ENCODE data around the gene GPR21.

GPR21 gene

DNA sequence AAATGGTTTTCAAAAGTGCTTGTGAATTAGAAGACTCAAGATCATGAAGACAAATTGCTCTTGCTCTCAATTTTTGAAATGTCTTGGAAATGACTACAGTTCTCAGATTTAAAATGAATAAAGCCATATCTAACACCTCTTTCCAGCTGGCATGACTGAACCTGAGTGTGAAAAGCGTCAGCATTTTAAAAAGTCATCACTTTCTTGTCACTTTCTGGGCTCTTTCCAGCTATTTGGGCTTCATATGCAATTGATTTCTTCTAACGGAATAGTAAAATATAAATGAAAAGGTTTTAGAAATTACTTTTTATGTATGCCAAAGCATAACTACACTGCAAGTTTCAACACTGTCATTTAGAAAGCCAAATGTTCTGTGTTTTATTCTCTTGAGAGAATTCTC lies 2.3 kb downstream of the GPR21 start:
- peaks cover 5% of the 10 kb centered on the region; the same call in 1 of the 2 replicates for H3F3A ChIP-seq (ENCODE audit: insufficient read depth)
- H3K36me3 ChIP-seq (ENCODE audit: low read length), result peaks cover 11% of the 10 kb centered on the region; the same call in 1 of the 2 replicates
- TF ChIP-seq EZH2phosphoT487 (conservative IDR thresholded peaks at IDR 0.05; ENCODE audit: low read length), result no peak
- TF ChIP-seq, protein P1, sequence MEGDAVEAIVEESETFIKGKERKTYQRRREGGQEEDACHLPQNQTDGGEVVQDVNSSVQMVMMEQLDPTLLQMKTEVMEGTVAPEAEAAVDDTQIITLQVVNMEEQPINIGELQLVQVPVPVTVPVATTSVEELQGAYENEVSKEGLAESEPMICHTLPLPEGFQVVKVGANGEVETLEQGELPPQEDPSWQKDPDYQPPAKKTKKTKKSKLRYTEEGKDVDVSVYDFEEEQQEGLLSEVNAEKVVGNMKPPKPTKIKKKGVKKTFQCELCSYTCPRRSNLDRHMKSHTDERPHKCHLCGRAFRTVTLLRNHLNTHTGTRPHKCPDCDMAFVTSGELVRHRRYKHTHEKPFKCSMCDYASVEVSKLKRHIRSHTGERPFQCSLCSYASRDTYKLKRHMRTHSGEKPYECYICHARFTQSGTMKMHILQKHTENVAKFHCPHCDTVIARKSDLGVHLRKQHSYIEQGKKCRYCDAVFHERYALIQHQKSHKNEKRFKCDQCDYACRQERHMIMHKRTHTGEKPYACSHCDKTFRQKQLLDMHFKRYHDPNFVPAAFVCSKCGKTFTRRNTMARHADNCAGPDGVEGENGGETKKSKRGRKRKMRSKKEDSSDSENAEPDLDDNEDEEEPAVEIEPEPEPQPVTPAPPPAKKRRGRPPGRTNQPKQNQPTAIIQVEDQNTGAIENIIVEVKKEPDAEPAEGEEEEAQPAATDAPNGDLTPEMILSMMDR (IDR thresholded peaks at IDR 0.05; ENCODE audit: insufficient read depth, low read length, poor library complexity, severe bottlenecking), result no peak
- H4K20me1 ChIP-seq (ENCODE audit: low read depth, low read length), result no peaks in the 10 kb centered on the region
- H2AFZ ChIP-seq (ENCODE audit: low read depth, low read length, severe bottlenecking), result no peak overlapping the region
- H3K79me2 ChIP-seq (ENCODE audit: insufficient read depth, low read length), result no peaks in the 10 kb centered on the region
- no peaks in the 10 kb centered on the region for H3K27me3 ChIP-seq (ENCODE audit: low read length)
- H3K27ac ChIP-seq (ENCODE audit: low read depth, low read length), result no peak overlapping the region
- H3K4me2 ChIP-seq (ENCODE audit: low read depth, low read length, poor library complexity, severe bottlenecking), result no peak overlapping the region
- no peaks in the 10 kb centered on the region for H3K9me3 ChIP-seq (ENCODE audit: insufficient read depth, low read length)
- no peak overlapping the region for H3K9ac ChIP-seq (ENCODE audit: low read length)
- H3K9me2 ChIP-seq (replicated peaks; ENCODE audit: insufficient read depth, low read length), result no peaks in the 10 kb centered on the region
- H3K4me3 ChIP-seq (ENCODE audit: insufficient read depth, low read length, poor library complexity, severe bottlenecking), result no peak overlapping the region

DNA sequence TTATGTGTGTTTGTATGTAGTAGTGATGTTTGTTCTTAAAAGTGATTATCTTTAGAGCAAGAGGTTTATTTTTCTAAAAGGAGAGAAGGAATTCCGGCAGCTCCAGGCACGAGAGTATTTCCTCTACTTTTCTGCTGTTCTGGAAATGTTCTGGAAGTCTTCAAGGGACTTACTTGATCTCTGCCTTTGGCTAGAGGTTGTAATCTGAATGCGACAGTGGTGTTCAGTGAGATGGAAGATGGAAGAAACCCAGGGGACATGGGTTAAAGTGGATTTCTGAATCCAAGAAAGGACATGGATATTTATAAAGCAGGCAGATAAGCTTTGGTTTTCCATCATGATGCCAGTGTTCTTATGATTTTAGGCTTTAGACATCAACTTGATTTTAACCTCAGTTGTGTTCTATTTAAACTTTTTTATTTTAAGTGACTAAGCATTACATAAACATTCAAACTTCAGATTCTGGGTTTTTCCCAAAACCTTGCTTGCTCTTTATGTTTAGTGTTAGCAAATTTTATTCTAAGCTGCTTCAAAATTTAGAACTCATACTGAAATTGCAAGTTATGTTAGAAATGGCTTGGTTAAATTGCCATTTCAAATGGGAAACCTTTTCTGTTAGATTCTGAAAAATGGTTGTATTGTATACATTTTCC lies 3.6 kb downstream of the GPR21 start:
- no peak overlapping the region for H3K27ac ChIP-seq (ENCODE audit: low read depth, low read length)
- no peaks in the 10 kb centered on the region for H3K79me2 ChIP-seq (ENCODE audit: insufficient read depth, low read length)
- no peaks in the 10 kb centered on the region for H3K9me3 ChIP-seq (ENCODE audit: insufficient read depth, low read length)
- no peak overlapping the region for H3K4me2 ChIP-seq (ENCODE audit: low read depth, low read length, poor library complexity, severe bottlenecking)
- H3K9ac ChIP-seq (ENCODE audit: low read length), result no peak overlapping the region
- H3K9me2 ChIP-seq (replicated peaks; ENCODE audit: insufficient read depth, low read length), result no peaks in the 10 kb centered on the region
- no peak overlapping the region for H2AFZ ChIP-seq (ENCODE audit: low read depth, low read length, severe bottlenecking)
- peaks cover 11% of the 10 kb centered on the region; the same call in 1 of the 2 replicates for H3K36me3 ChIP-seq (ENCODE audit: low read length)
- TF ChIP-seq, protein P1 (IDR thresholded peaks at IDR 0.05; ENCODE audit: insufficient read depth, low read length, poor library complexity, severe bottlenecking), result no peak
- TF ChIP-seq EZH2phosphoT487 (conservative IDR thresholded peaks at IDR 0.05; ENCODE audit: low read length), result no peak
- no peaks in the 10 kb centered on the region for H3K27me3 ChIP-seq (ENCODE audit: low read length)
- H3F3A ChIP-seq (ENCODE audit: insufficient read depth), result 0 out of 2 replicates have a peak, but pooled peaks cover 5% of the 10 kb centered on the region
- no peak overlapping the region for H3K4me3 ChIP-seq (ENCODE audit: insufficient read depth, low read length, poor library complexity, severe bottlenecking)
- no peaks in the 10 kb centered on the region for H4K20me1 ChIP-seq (ENCODE audit: low read depth, low read length)

DNA sequence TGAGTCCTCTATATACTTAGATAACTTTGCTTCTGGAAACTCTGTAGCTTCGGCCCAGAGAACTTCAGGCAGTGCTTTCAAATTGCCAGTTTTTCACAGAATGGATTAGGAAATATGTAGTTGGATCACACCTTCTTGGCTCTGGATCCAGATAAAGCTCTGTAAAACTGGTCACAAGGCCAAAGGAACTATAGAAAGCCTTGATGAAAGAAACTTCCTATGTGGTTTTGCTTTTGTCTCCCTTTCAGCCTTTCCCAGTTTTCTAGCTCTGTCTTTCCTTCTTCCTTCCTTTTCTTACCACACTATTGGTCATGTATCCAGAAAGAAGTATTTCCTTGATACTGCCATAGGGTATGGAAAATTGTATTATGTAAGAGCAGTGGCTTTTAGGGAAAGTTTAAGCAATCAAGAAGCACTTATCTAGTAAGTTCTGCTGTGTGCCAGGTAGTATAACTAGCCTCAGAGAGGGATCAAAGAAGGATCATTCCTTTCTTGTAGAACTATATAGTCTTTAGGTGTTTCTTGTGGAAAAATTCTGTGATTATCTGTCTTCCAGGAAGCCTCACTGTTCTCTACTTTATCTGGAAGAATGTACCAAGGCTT lies 6.3 kb downstream of the GPR21 start:
- Histone ChIP-seq H3K9me3 (ENCODE audit: insufficient read depth, low read length) (no peaks in the 10 kb centered on the region), H3F3A (ENCODE audit: insufficient read depth) (0 out of 2 replicates have a peak, but pooled peaks cover 5% of the 10 kb centered on the region), H2AFZ (ENCODE audit: low read depth, low read length, severe bottlenecking) (no peak overlapping the region), H3K9me2 (replicated peaks; ENCODE audit: insufficient read depth, low read length) (no peaks in the 10 kb centered on the region), H3K4me2 (ENCODE audit: low read depth, low read length, poor library complexity, severe bottlenecking) (no peak overlapping the region), H3K36me3 (ENCODE audit: low read length) (peaks cover 8% of the 10 kb centered on the region; the same call in 1 of the 2 replicates), H3K79me2 (ENCODE audit: insufficient read depth, low read length) (no peaks in the 10 kb centered on the region), H3K9ac (ENCODE audit: low read length) (no peak overlapping the region), H3K27ac (ENCODE audit: low read depth, low read length) (no peak overlapping the region), H3K4me3 (ENCODE audit: insufficient read depth, low read length, poor library complexity, severe bottlenecking) (no peak overlapping the region), H4K20me1 (ENCODE audit: low read depth, low read length) (no peaks in the 10 kb centered on the region), H3K27me3 (ENCODE audit: low read length) (no peaks in the 10 kb centered on the region)
- TF ChIP-seq EZH2phosphoT487 (conservative IDR thresholded peaks at IDR 0.05; ENCODE audit: low read length), result no peak
- TF ChIP-seq, protein P1 (IDR thresholded peaks at IDR 0.05; ENCODE audit: insufficient read depth, low read length, poor library complexity, severe bottlenecking), result no peak
